Measurements from ENCODE around the gene CRELD1.

CRELD1 gene

DNA sequence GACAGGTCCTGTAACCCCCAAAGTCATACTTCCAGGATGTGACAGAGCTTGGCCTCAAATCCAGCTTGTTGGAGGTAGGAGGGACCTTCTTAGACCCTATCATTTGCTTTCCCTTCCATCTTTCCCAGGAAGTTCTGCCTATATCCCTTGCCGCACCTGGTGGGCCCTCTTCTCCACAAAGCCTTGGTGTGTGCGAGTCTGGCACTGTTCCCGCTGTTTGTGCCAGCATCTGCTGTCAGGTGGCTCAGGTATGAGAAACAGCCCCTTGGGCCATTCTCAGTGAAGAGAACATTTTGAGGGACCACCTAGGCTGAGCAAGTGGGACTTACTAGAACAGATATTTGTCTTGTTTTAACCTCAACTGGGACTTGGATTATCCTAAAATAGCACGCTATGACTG is 29.7 kb upstream of the CRELD1 start:
- in situ Hi-C loops (cut with HindIII; ENCODE audit: low sequenced_read_pairs) = no loop called here
- no peak for DNase-seq (ENCODE audit: low read depth, low spot score)
- TF ChIP-seq, protein P1, sequence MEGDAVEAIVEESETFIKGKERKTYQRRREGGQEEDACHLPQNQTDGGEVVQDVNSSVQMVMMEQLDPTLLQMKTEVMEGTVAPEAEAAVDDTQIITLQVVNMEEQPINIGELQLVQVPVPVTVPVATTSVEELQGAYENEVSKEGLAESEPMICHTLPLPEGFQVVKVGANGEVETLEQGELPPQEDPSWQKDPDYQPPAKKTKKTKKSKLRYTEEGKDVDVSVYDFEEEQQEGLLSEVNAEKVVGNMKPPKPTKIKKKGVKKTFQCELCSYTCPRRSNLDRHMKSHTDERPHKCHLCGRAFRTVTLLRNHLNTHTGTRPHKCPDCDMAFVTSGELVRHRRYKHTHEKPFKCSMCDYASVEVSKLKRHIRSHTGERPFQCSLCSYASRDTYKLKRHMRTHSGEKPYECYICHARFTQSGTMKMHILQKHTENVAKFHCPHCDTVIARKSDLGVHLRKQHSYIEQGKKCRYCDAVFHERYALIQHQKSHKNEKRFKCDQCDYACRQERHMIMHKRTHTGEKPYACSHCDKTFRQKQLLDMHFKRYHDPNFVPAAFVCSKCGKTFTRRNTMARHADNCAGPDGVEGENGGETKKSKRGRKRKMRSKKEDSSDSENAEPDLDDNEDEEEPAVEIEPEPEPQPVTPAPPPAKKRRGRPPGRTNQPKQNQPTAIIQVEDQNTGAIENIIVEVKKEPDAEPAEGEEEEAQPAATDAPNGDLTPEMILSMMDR (IDR thresholded peaks at IDR 0.05; ENCODE audit: low read depth, low read length) = no peak
- no peak overlapping the region for H3K4me3 ChIP-seq (ENCODE audit: low read depth, low read length)

DNA sequence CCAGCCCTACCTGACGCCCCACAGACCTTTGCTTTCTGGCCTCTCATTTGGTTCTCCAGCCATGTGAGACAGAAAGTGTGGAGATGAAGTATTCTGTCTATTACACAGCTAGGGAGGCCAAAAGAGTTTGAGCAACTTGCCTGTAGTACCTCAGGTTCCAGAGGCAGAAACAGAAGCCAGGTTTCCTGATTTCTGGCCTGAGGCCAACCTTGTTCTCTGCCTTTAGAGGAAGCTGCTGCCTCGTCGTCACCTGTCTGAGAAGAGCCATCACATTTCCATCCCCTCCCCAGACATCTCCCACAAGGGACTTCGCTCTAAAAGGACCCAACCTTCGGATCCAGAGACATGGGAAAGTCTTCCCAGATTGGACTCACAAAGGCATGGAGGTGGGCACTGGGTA is 27.2 kb upstream of the CRELD1 start:
- no peak overlapping the region for H3K4me3 ChIP-seq (ENCODE audit: low read depth, low read length)
- in situ Hi-C loops (cut with HindIII; ENCODE audit: low sequenced_read_pairs) = no loop called here
- DNase-seq (ENCODE audit: low read depth, low spot score) = no peak
- TF ChIP-seq, protein P1 (IDR thresholded peaks at IDR 0.05; ENCODE audit: low read depth, low read length) = no peak

DNA sequence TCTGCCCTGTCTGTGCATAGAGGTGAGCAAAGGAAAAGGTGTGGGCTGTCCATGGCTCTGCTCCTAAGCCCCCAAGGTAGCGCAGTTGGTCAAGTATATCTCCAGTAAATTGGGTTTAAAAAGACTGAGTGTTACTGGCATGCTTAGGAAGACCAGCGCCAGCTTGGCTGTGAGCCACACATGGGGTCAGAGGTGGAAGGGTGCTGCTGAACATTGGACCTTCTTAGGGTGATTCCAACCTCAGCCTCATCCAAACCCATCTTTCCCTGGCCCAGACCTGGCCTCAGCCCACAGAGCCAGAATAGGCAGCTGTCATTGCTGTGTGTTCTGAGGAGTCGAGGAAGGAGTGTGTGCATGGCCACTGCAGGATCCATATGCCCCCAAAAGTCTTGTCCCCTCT is 25.3 kb upstream of the CRELD1 start:
- TF ChIP-seq, protein P1 (IDR thresholded peaks at IDR 0.05; ENCODE audit: low read depth, low read length) = no peak

DNA sequence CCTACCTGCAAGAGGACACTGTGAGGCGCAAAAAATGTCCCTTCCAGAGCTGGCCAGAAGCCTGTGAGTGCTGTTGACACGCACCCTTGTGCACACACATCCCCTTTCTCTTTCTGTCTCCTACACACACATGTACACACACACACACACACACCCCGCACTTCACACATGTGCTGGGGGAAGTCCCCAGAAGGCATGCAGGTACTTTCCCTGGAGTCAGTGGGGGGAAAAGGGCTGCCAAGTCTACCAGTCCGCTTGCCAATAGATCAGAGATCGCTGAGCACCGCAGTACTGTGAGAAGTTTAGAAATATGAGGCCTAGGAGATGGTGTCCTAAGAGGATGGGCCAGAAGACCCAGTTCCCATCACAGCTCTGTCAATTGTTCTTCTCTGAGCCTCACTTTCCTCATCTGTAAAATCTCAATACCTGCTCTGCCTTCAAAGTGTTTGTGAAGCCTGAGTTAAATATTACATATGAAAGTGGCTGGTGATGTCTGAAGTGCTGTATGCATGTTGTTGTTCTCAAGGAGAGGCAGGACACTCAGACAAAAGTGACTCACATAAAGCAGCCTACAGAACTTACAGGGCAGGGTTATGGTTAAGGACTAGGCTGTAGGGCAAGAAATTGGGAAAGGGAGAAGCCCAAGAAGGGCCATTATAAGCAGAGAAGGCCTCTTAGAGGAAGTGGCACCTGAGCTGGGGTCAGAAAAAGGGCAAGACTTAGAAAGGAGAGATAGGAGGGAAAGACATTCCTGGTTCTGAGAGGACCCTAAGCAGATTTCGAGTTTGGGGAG is 24.2 kb upstream of the CRELD1 start:
- no peak for DNase-seq (ENCODE audit: low read depth, low spot score)
- in situ Hi-C loops (cut with HindIII; ENCODE audit: low sequenced_read_pairs) = no loop called here
- H3K4me3 ChIP-seq (ENCODE audit: low read depth, low read length) = no peak overlapping the region
- TF ChIP-seq, protein P1 (IDR thresholded peaks at IDR 0.05; ENCODE audit: low read depth, low read length) = no peak

More for the DNA sequence above, 25.3 kb upstream of the CRELD1 start:
- in situ Hi-C loops (cut with HindIII; ENCODE audit: low sequenced_read_pairs) = no loop called here
- no peak for DNase-seq (ENCODE audit: low read depth, low spot score)
- no peak overlapping the region for H3K4me3 ChIP-seq (ENCODE audit: low read depth, low read length)

DNA sequence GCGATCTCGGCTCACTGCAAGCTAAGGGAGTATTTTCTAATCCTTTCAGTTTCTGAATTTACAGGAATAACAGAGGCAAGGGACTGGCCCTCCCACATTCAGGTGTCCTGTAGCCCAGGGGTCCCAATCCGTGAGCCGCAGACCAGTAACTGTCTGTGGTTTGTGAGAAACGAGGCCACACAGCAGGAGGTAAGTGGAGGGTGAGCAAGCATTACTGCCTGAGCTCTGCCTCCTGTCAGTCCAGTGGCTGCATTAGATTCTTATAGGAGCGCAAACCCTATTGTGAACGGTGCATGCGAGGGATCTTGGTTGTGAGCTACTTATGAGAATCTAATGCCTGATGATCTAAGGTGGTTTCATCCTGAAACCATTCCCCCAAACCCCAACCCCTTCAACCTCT is 21.8 kb upstream of the CRELD1 start:
- in situ Hi-C loops (cut with HindIII; ENCODE audit: low sequenced_read_pairs) = no loop called here
- no peak overlapping the region for H3K4me3 ChIP-seq (ENCODE audit: low read depth, low read length)
- TF ChIP-seq, protein P1 (IDR thresholded peaks at IDR 0.05; ENCODE audit: low read depth, low read length) = no peak
- DNase-seq (ENCODE audit: low read depth, low spot score) = no peak

DNA sequence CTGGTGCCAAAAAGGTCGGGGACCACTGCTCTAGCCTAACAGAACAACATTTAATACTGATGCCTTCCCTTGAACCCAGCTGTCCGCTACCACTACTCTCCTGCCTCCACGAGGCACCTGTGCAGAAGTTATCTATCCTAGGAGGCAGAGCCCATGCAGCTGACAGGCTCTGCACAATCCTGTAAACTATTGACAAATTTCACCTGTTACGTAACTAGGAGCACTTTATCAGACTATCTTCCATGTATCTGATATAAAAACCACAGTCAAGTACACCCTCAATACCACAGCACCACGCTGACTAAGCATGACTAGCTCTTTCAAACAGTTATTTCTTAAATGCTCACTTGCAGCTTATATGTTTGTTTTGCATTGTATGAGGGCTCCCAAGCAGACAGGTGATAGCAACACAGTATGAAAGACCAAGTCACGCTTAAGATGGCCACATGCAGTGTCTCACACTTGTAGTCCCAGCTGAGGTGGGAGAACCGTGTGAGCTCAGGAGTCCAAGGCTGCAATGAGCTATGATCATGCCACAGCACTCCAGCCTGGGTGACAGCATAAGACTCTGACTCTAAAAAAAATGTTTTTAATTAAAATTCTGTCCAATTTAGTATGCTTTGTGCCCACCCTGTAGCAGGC is 21.2 kb upstream of the CRELD1 start:
- TF ChIP-seq, protein P1 (IDR thresholded peaks at IDR 0.05; ENCODE audit: low read depth, low read length) = no peak
- DNase-seq (ENCODE audit: low read depth, low spot score) = peak; percentile 62
- H3K4me3 ChIP-seq (ENCODE audit: low read depth, low read length) = no peak overlapping the region
- in situ Hi-C loops (cut with HindIII; ENCODE audit: low sequenced_read_pairs) = no loop called here

Data from astrocyte of the spinal cord (primary cell).